ENCODE measurements around the gene ACTRT2.

The ACTRT2 gene

GRCh38 chr1:2972879-2973575 lies 48.2 kb upstream of the ACTRT2 start:
- no peak for TF ChIP-seq EZH2 (IDR thresholded peaks at IDR 0.05; ENCODE audit: borderline replicate concordance, low read depth, low read length, severe bottlenecking)
- TF ChIP-seq CTCF (IDR thresholded peaks at IDR 0.05; ENCODE audit: borderline replicate concordance, extremely low read depth, low read length, poor library complexity, severe bottlenecking) = no peak
- no peaks in the 10 kb centered on the region for H3K4me1 ChIP-seq (ENCODE audit: insufficient read depth, low read length)
- H3K9me3 ChIP-seq (ENCODE audit: insufficient read depth, low read length, severe bottlenecking) = no peaks in the 10 kb centered on the region
- no peak overlapping the region for H3K27ac ChIP-seq (ENCODE audit: low read length)
- no peak for DNase-seq
- H3K4me2 ChIP-seq (ENCODE audit: insufficient read depth, low read length) = no peak overlapping the region
- H4K20me1 ChIP-seq (ENCODE audit: insufficient read depth, low read length) = peaks cover 4% of the 10 kb centered on the region; the same call in 1 of the 2 replicates
- H3K79me2 ChIP-seq (ENCODE audit: insufficient read depth, low read length) = no peaks in the 10 kb centered on the region
- H3K4me3 ChIP-seq (ENCODE audit: low read depth in 1 of 2, low read length in 2 of 2) = no peak overlapping the region
- H3K9ac ChIP-seq (ENCODE audit: low read depth, low read length) = no peak overlapping the region
- no peaks in the 10 kb centered on the region for H3K27me3 ChIP-seq (ENCODE audit: insufficient read depth, low read length, poor library complexity)
- H2AFZ ChIP-seq (ENCODE audit: low read depth, low read length) = no peak overlapping the region
- no peaks in the 10 kb centered on the region for H3K36me3 ChIP-seq (ENCODE audit: insufficient read depth, low read length)
- ATAC-seq (ENCODE audit: insufficient read depth, low read depth) = no peak

GRCh38 chr1:2973601-2974593 lies 47.4 kb upstream of the ACTRT2 start:
- Histone ChIP-seq H4K20me1 (ENCODE audit: insufficient read depth, low read length) (peaks cover 4% of the 10 kb centered on the region; the same call in 1 of the 2 replicates), H3K36me3 (ENCODE audit: insufficient read depth, low read length) (no peaks in the 10 kb centered on the region), H3K27ac (ENCODE audit: low read length) (no peak overlapping the region), H3K9me3 (ENCODE audit: insufficient read depth, low read length, severe bottlenecking) (no peaks in the 10 kb centered on the region), H3K4me1 (ENCODE audit: insufficient read depth, low read length) (no peaks in the 10 kb centered on the region), H2AFZ (ENCODE audit: low read depth, low read length) (no peak overlapping the region), H3K4me3 (ENCODE audit: low read depth in 1 of 2, low read length in 2 of 2) (no peak overlapping the region), H3K79me2 (ENCODE audit: insufficient read depth, low read length) (no peaks in the 10 kb centered on the region), H3K9ac (ENCODE audit: low read depth, low read length) (no peak overlapping the region), H3K4me2 (ENCODE audit: insufficient read depth, low read length) (no peak overlapping the region), H3K27me3 (ENCODE audit: insufficient read depth, low read length, poor library complexity) (no peaks in the 10 kb centered on the region)
- TF ChIP-seq EZH2 (IDR thresholded peaks at IDR 0.05; ENCODE audit: borderline replicate concordance, low read depth, low read length, severe bottlenecking) (no peak), CTCF (IDR thresholded peaks at IDR 0.05; ENCODE audit: borderline replicate concordance, extremely low read depth, low read length, poor library complexity, severe bottlenecking) (no peak)
- ATAC-seq (ENCODE audit: insufficient read depth, low read depth) = no peak
- no peak for DNase-seq

GRCh38 chr1:2974701-2975301 lies 46.5 kb upstream of the ACTRT2 start:
- no peak overlapping the region for H3K9ac ChIP-seq (ENCODE audit: low read depth, low read length)
- H4K20me1 ChIP-seq (ENCODE audit: insufficient read depth, low read length) = peaks cover 4% of the 10 kb centered on the region; the same call in 1 of the 2 replicates
- no peaks in the 10 kb centered on the region for H3K79me2 ChIP-seq (ENCODE audit: insufficient read depth, low read length)
- no peak for TF ChIP-seq EZH2 (IDR thresholded peaks at IDR 0.05; ENCODE audit: borderline replicate concordance, low read depth, low read length, severe bottlenecking)
- TF ChIP-seq CTCF (IDR thresholded peaks at IDR 0.05; ENCODE audit: borderline replicate concordance, extremely low read depth, low read length, poor library complexity, severe bottlenecking) = no peak
- no peak overlapping the region for H3K27ac ChIP-seq (ENCODE audit: low read length)
- no peak for DNase-seq
- H3K4me3 ChIP-seq (ENCODE audit: low read depth in 1 of 2, low read length in 2 of 2) = no peak overlapping the region
- ATAC-seq (ENCODE audit: insufficient read depth, low read depth) = no peak
- H3K9me3 ChIP-seq (ENCODE audit: insufficient read depth, low read length, severe bottlenecking) = no peaks in the 10 kb centered on the region
- no peak overlapping the region for H2AFZ ChIP-seq (ENCODE audit: low read depth, low read length)
- H3K4me2 ChIP-seq (ENCODE audit: insufficient read depth, low read length) = no peak overlapping the region
- no peaks in the 10 kb centered on the region for H3K36me3 ChIP-seq (ENCODE audit: insufficient read depth, low read length)
- H3K27me3 ChIP-seq (ENCODE audit: insufficient read depth, low read length, poor library complexity) = no peaks in the 10 kb centered on the region
- H3K4me1 ChIP-seq (ENCODE audit: insufficient read depth, low read length) = no peaks in the 10 kb centered on the region
